Peyer's patch (tissue), 4 donors: ENCODE data around the gene MPL.

ENCODE experiments used
- POLR2A ChIP-seq, 2 donors: fragments of 450-650 bp; IDR thresholded peaks; one replicate each; pipeline ENCODE4 v1.5.1; 2017; ENCODE audit warnings: antibody characterized with exemption in 2 of 2, mild to moderate bottlenecking in 2 of 2, moderate library complexity in 2 of 2
- TF ChIP-seq, protein P1 (sequence below), 6 experiments: fragments of 450-650 bp in 4 of 6; fragments of 200-600 bp in 2 of 6; sonication (generic) in 1 of 6; IDR thresholded peaks; one replicate each; pipeline ENCODE4 v1.5.1; 2017 to 2019; ENCODE audit warnings: antibody characterized with exemption in 6 of 6, mild to moderate bottlenecking in 3 of 6, moderate library complexity in 1 of 6

DNA sequence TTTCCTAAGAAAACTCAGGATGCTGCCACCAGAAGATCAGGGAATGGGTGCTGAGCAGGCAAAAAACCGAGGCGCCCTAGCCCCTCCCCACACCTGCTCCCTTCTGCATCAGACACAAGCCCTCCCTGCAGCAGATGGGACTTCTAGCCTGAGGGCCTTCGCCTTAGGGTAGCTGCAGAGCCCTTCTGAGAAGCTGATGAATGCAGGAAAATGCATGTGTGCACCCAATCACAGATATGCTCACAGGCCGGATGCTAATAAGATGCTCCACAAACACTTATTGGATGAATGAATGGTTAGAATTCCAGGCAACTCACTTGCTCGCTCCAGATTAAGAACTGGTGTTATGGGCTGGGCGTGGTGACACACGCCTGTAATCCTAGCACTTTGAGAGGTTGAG, 45.4 kb upstream of the MPL start:
- TF ChIP-seq, protein P1, sequence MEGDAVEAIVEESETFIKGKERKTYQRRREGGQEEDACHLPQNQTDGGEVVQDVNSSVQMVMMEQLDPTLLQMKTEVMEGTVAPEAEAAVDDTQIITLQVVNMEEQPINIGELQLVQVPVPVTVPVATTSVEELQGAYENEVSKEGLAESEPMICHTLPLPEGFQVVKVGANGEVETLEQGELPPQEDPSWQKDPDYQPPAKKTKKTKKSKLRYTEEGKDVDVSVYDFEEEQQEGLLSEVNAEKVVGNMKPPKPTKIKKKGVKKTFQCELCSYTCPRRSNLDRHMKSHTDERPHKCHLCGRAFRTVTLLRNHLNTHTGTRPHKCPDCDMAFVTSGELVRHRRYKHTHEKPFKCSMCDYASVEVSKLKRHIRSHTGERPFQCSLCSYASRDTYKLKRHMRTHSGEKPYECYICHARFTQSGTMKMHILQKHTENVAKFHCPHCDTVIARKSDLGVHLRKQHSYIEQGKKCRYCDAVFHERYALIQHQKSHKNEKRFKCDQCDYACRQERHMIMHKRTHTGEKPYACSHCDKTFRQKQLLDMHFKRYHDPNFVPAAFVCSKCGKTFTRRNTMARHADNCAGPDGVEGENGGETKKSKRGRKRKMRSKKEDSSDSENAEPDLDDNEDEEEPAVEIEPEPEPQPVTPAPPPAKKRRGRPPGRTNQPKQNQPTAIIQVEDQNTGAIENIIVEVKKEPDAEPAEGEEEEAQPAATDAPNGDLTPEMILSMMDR (IDR thresholded peaks at IDR 0.05), result no peak
- no peak for TF ChIP-seq POLR2A (IDR thresholded peaks at IDR 0.05)
